Uterus (tissue), 4 donors: ENCODE data around the gene SBF1. TPM values are rescaled to one million over a fixed set of nuclear protein-coding genes. Genes with fewer than 3 reads are reported as not detected.

Experiments used
- DNase-seq, 2 donors: peaks; one replicate each; pipeline ENCODE4 v3.0.0-alpha.2; 2019 to 2020
- H3K27ac ChIP-seq, 2 donors: fragments of 200-600 bp; sonication (generic); 1 replicate in 1 of 2; 2 replicates in 1 of 2; pipeline ENCODE4 v1.5.1; 2016 to 2018
- H3K27me3 ChIP-seq, 2 donors: fragments of 200-600 bp; sonication (generic); one replicate each; pipeline ENCODE4 v1.5.1; 2018 to 2019; ENCODE audit warnings: control low read depth in 1 of 2
- H3K36me3 ChIP-seq, 2 donors: fragments of 200-600 bp; sonication (generic); one replicate each; pipeline ENCODE4 v1.5.1; 2019; ENCODE audit warnings: control low read depth in 1 of 2
- H3K4me1 ChIP-seq, 2 donors: fragments of 200-600 bp; sonication (generic); one replicate each; pipeline ENCODE4 v1.5.1; 2018 to 2019; ENCODE audit warnings: control low read depth in 1 of 2
- H3K4me3 ChIP-seq, 2 donors: fragments of 200-600 bp; sonication (generic); 1 replicate in 1 of 2; 2 replicates in 1 of 2; pipeline ENCODE4 v1.5.1; 2018 to 2019; ENCODE audit warnings: mild to moderate bottlenecking in 1 of 2
- H3K9me3 ChIP-seq, 2 donors: fragments of 200-600 bp; sonication (generic); one replicate each; pipeline ENCODE4 v1.5.1; 2019; ENCODE audit warnings: control low read depth in 1 of 2
- POLR2A ChIP-seq, 2 donors: fragments of 450-650 bp; IDR thresholded peaks; one replicate each; pipeline ENCODE4 v1.6.1; 2016; ENCODE audit warnings: antibody characterized with exemption in 2 of 2, mild to moderate bottlenecking in 1 of 2, moderate library complexity in 1 of 2
- intact Hi-C: fragments of 100-400 bp; cut with DNase I; formaldehyde crosslinking; loops from one replicate; pipeline ENCODE4 v1.15.1; 2023; ENCODE audit warnings: low total_unique reads
- total RNA-seq, 4 donors: library from RNA; depleted of rRNA in 3 of 4; stranded (reverse); fragments of >200 nt in 3 of 4; gene quantifications; one replicate each; pipeline versions ENCODE4 v1.1.0 to v1.2.4, GENCODE V29; 2014 to 2023
- TF ChIP-seq, protein P1 (sequence below), 4 experiments: fragments of 200-600 bp in 2 of 4; fragments of 450-650 bp in 2 of 4; sonication (generic) in 2 of 4; IDR thresholded peaks; one replicate each; pipeline ENCODE4 v1.5.1; 2016 to 2019; ENCODE audit warnings: antibody characterized with exemption in 4 of 4, mild to moderate bottlenecking in 2 of 4, moderate library complexity in 1 of 4
- donor health status: DM: yes; HTN: yes; CAD: no.

The SBF1 gene
- total RNA-seq, 4 donors from 2014 or later, result 35.0 to 84.0 (median 60.9) TPM

DNA sequence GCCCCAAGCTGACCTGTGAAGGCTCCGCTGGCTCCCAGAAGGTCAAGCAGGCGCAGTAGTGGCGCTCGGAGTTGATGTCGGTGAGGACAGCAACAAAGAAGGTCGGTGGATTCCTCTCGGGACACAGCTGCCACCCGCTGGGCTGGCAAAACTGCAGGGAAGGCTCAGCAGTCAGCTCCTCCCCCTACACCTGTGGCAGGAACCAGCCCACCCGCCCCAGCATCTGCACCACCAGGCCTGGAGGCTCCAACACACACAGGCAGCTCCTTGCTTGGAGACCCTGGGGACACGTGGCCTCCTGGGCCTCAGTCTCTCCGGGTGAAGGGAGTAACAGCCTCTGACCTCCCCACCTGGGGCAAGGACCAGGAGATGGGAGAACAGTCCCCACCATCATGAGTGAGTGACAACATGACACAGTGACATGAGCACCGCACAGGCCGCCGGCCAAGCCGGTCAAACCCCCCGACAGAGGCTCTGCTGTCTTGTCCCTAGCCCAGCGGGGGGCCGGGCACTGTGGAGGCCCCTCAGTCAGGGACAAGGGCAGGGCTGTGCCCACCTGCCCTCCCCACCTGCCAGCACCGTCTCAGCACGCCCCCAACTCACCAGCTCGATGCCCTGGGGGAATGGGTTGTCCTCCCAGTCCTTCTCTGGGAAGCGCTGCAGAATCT, 6.9 kb downstream of the SBF1 start:
- no peak overlapping the region for H3K27ac ChIP-seq
- intact Hi-C loops, result no loop called here
- no peaks in the 10 kb centered on the region for H3K27me3 ChIP-seq
- no peaks in the 10 kb centered on the region for H3K36me3 ChIP-seq
- H3K9me3 ChIP-seq, result no peaks in the 10 kb centered on the region
- no peak for DNase-seq
- peaks cover 0 to 12% of the 10 kb centered on the region in 2 donors for H3K4me1 ChIP-seq
- no peak overlapping the region for H3K4me3 ChIP-seq
- TF ChIP-seq, protein P1, sequence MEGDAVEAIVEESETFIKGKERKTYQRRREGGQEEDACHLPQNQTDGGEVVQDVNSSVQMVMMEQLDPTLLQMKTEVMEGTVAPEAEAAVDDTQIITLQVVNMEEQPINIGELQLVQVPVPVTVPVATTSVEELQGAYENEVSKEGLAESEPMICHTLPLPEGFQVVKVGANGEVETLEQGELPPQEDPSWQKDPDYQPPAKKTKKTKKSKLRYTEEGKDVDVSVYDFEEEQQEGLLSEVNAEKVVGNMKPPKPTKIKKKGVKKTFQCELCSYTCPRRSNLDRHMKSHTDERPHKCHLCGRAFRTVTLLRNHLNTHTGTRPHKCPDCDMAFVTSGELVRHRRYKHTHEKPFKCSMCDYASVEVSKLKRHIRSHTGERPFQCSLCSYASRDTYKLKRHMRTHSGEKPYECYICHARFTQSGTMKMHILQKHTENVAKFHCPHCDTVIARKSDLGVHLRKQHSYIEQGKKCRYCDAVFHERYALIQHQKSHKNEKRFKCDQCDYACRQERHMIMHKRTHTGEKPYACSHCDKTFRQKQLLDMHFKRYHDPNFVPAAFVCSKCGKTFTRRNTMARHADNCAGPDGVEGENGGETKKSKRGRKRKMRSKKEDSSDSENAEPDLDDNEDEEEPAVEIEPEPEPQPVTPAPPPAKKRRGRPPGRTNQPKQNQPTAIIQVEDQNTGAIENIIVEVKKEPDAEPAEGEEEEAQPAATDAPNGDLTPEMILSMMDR (IDR thresholded peaks at IDR 0.05), result no peak
- no peak for TF ChIP-seq POLR2A (IDR thresholded peaks at IDR 0.05)

DNA sequence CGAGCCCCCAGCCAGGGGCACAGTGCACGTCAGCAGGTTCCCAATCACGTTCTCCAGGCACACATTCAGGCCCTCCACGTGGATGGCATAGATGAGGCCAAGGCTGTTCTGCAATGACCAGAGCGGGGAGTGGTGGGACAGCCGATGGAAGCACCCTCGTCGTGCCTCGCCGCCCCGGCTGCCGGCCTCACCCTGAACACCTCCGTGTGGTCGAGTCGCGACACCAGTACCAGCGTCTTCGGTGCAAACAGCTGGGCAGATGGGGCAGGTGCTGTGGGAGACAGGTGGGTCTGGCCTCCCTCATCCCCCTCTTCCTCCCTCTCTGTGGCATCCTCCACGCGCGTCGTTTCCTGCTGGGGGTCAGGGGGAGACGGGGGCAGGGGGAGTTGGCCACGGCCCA, 7.5 kb downstream of the SBF1 start:
- Histone ChIP-seq H3K27me3 (no peaks in the 10 kb centered on the region), H3K4me1 (peaks cover 0 to 10% of the 10 kb centered on the region in 2 donors), H3K9me3 (no peaks in the 10 kb centered on the region), H3K27ac (no peak overlapping the region), H3K36me3 (no peaks in the 10 kb centered on the region), H3K4me3 (no peak overlapping the region)
- intact Hi-C loops, result no loop called here
- no peak for DNase-seq
- TF ChIP-seq, protein P1 (IDR thresholded peaks at IDR 0.05), result no peak

DNA sequence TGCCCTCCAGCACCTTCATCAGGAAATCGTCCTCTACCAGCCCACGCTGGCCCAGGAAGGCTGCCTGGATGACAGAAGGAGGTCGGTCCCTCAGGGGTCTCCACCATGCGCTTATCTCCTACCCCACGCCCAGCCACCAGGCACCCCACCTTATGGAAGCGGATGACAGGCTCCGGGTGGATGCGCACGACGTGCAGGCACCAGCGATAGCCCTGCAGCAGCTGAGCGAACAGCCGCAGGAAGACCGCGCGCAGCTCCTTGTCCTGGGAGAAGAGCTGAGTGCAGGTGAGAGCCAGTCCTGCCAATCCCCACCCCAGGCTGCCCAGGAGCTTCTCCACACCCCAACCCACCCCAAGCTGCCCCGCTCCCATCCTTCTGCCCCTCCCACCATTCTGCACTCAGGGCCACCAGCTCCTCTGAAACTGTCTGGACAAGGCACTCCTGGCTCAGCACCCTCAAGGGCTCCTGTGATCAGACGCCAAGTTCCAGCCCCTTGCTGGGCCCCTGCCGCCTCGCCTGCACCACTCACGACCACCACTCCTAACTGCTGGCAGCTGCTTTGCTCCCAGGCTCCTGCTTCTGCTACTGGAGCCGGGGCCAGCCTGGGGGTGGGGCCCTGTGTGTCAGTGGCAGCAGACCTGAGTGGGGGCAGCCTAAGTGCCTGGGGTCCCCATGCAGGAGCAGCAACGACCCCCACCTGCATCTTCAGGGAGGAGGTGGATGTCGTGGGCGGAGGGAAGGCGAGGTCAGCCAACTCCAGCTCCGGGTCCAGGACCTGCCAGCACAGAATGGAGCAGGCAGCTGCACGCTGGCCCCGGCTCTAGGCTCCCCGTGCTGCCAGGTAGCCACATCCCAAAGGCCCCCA, 9.5 kb downstream of the SBF1 start:
- no peaks in the 10 kb centered on the region for H3K27me3 ChIP-seq
- TF ChIP-seq POLR2A (IDR thresholded peaks at IDR 0.05), result no peak
- TF ChIP-seq, protein P1 (IDR thresholded peaks at IDR 0.05), result no peak
- H3K4me1 ChIP-seq, result peaks cover 0 to 8% of the 10 kb centered on the region in 2 donors
- no peak overlapping the region for H3K4me3 ChIP-seq
- H3K36me3 ChIP-seq, result no peaks in the 10 kb centered on the region
- no peak for DNase-seq
- no peak overlapping the region for H3K27ac ChIP-seq
- intact Hi-C loops, result no loop called here
- no peaks in the 10 kb centered on the region for H3K9me3 ChIP-seq

DNA sequence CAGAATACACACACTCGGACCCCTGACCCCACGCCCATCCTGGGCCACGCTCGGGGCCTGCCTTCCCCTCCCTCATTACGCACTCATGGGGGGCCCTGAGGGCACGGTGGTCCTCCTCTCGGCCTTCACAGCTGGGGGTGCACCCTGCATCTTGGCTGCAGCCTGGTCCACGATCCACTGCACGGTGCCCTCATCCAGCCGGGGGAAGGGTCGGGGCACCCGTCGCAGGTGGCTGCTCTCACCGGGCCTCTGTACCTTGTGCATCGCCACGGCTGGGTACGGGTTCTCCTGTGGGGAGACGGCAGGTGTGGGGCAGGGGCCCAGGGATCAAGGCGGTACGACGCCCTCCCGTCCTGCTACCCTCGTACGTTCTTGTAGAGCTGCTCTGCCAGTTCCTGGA, 10.4 kb downstream of the SBF1 start:
- Histone ChIP-seq H3K27me3 (no peaks in the 10 kb centered on the region), H3K9me3 (no peaks in the 10 kb centered on the region), H3K4me3 (no peak overlapping the region), H3K36me3 (no peaks in the 10 kb centered on the region), H3K4me1 (no peaks in the 10 kb centered on the region), H3K27ac (no peak overlapping the region)
- intact Hi-C loops, result no loop called here
- DNase-seq, result no peak
- TF ChIP-seq, protein P1 (IDR thresholded peaks at IDR 0.05), result no peak
- no peak for TF ChIP-seq POLR2A (IDR thresholded peaks at IDR 0.05)
